GM18502 (cell line): ENCODE data around the gene AP2A2.

ENCODE experiments used
- ATAC-seq: cut with Tn5 transposase; IDR thresholded peaks from one replicate; pipeline ENCODE4 v1.9.1; 2021; ENCODE audit warnings: mild to moderate bottlenecking; ENCODE audit not compliant: unreplicated experiment, poor library complexity

The AP2A2 gene

GRCh38 chr11:925496-926301 lies at the start of gene AP2A2:
Gene AP2A2, plus strand, starts transcription at chr11:925870. Its CDS starts 152 bp downstream, at chr11:926022.
- peak; percentile 73 for ATAC-seq

GRCh38 chr11:876545-876944 lies 49.1 kb upstream of the AP2A2 start:
- ATAC-seq: no peak

- ATAC-seq: no peak
Measured at GRCh38 chr11:877565-877964, 48.1 kb upstream of the AP2A2 start.

- no peak for ATAC-seq
Measured at GRCh38 chr11:880447-880846, 45.2 kb upstream of the AP2A2 start.

GRCh38 chr11:882596-882995 lies 43.1 kb upstream of the AP2A2 start:
- ATAC-seq: no peak

DNA sequence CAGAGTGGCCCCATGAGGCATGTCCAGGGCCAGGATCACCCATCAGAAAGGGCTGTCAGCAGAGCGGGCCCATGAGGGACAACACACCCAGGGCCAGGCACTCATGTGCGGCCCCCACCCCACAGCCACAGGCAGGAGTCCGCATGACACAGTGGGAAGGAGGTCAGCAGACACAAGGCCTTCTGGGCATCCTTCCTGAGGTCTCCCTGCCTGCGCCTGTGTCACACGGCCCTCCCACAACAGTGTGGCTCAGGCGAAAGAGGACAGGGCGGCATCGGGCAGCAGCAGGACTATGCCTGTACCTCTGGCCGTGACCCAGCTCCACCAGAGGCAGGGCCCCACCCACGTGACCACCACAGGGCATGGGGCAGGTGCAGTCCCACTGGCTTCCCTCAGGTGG lies 42.1 kb upstream of the AP2A2 start:
- ATAC-seq: no peak

DNA sequence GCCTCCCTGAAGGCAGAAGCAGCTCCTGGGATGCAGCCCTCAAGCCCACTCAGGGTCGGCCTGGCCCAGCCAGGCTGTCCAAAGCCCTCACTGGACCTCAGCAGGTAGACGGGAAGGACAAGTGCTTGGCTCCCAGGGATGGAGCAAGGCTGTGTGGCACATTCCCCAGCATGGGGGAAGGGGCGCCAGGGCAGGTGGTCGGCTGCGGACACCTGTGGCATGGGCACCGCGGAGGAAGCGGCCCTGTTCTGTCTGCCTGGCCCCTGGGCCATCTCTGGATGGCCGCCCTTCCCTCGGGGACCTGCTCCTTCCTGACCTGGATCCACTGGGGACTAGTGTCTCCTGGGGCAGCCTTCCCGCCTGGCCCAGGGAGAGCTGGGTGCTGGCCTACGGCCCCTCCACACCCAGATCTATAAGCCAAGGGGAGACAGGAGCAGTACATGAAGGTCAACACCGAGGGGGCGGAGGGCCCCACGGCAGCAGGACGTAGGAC lies 41.0 kb upstream of the AP2A2 start:
- no peak for ATAC-seq

- no peak for ATAC-seq
Measured at GRCh38 chr11:886568-886967, 39.1 kb upstream of the AP2A2 start.

DNA sequence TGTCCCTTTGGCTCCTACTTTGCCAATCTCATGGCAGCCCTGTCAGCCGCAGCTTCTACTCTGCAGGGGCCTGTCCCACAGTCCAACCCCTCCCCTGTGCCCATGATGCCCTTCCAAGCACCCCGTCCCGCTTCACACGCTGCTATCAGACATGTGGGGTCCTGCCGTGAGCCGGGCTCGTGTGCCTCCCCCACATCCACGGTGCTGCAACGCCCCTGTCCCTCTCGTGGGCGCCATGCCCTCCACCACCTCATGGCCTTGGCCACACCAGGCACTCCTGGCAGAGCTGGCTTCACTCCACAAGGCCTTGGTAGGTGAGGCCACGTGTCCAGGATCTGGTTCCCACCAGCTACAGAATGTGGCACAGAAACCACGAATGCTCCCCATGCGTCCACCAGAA lies 38.1 kb upstream of the AP2A2 start:
- no peak for ATAC-seq

DNA sequence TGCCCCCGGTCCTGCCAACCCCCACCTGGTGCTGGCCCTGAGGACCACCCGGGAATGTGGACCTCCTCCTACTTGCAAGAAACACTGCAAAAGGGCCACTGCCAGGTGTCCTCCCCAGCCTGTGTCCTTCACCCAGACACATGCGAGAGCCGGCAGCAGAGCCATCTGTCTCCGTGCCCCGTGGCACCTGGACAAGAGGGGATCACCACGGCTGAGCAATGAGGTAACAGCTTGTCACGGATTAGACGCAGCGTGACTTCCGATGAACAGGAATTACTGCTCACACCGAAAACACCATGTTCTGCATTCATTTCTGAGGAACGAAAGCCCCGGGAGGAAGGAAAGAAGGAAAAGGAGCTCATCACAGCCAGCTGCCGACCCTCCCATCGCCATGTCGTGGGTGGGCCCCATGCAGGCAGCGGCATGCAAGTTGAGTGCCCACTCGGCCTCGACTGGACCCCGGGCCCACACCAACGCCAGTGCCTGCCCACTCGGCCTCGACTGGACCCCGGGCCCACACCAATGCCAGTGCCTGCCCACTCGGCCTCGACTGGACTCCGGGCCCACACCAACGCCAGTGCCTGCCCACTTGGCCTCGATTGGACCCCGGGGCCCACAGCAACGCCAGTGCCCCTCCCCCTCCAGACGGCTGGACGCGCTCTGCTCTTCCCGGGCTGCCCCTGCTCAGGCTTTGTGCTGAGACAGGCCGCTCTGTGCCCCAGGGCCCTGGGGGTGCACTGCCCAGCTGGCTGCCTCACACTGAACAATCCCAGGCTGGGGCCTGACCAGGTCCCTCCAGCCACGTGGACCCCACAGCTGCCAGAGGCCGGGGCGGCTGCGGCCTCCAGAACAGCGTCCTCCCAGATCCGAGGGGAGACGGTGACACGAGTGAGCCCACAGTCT lies 37.1 kb upstream of the AP2A2 start:
- no peak for ATAC-seq

DNA sequence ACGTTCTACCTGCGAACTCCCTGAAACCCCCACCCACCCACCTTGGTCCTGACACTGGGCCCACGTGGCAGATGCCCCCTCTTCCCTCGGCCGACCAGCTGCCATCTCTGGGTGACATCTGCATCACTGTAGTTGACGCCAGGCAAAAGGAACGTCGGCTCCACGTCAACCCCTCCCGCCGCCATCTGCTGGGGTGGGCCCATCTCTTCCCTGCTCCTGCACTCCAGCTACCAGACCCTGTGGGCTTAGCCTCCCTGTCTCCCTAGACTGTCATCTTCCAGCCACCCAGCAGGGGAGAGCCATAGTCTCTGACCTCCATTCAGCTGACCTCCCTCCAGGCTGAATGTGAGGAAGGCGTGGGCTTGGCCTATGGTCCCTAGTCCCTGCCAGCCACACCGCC lies 36.4 kb upstream of the AP2A2 start:
- ATAC-seq: no peak

GRCh38 chr11:889687-890475 lies 35.8 kb upstream of the AP2A2 start:
- no peak for ATAC-seq

DNA sequence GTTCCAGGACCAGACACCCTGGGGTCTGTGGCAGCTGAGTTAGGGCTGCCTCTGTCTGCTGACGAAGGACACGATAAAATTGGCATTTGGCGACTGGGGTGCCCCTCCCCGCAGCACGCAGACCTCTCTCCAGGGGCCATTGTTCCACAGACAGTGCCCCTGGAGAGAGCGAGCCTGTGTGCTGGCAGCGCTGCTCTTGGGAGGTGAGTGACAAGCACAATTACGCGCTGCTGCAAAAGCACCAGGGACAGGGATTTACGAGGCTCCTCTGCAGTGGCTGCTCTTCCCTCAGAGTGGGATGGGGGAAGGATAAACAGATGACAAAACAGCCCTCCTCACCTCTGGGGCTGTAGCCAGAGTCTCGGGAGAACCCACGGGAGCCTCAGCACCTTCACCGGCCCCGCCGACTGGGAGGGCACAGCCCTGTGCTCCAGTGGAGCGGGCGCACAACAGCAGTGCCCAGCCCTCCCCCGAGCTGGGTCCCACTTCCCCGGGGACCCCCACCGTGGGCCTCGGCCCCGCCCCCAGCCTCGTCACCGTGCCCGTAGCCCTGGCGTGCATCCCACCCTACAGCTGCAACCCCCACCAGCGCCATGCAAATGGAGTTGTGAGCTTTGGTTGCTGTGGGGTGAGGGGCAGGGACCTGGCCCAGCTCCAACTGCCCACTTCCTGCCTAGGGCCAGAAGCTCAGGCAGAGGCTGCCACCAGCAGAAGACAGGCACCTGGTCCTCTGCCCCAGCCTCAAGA lies 34.7 kb upstream of the AP2A2 start:
- ATAC-seq: no peak

GRCh38 chr11:893008-893654 lies 32.5 kb upstream of the AP2A2 start:
- no peak for ATAC-seq

GRCh38 chr11:894575-895201 lies 31.0 kb upstream of the AP2A2 start:
- ATAC-seq: no peak

DNA sequence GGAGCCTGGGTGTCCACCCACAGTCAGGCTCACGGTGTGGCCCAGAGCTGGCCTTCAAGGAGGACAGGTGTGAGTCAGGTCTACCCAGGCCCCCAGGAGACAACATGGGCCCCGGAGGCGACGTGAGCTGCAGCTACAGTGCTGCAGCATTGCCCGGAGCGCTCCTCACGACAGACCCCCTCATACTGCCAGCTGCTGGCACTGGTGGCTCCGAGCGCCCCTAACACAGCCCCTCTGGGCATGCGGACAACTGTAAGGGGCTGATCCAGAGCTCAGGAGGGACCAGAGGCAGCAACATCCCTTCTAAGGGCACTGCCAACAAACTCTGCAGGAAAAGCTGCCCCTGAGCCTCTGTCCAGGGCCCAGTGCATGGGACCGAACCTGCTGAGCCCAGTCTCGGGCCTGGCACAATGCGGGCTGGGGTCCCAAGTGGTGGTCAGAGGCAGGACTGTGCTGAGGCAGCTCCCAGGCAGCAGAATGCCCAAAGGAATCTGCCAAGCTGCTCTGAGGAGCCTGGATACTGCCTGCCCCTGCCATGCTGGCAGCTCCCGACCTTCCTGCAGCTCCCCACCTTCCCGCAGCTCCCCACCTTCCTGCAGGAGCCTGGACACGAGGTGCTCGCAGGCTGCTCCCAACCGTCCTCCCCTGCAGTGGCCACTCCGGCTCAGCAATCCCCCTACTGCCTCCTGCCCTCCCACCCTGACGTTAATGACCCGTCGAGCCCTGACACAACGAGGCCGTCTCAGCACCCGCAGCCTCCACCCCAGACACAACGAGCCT lies 30.1 kb upstream of the AP2A2 start:
- ATAC-seq: no peak

DNA sequence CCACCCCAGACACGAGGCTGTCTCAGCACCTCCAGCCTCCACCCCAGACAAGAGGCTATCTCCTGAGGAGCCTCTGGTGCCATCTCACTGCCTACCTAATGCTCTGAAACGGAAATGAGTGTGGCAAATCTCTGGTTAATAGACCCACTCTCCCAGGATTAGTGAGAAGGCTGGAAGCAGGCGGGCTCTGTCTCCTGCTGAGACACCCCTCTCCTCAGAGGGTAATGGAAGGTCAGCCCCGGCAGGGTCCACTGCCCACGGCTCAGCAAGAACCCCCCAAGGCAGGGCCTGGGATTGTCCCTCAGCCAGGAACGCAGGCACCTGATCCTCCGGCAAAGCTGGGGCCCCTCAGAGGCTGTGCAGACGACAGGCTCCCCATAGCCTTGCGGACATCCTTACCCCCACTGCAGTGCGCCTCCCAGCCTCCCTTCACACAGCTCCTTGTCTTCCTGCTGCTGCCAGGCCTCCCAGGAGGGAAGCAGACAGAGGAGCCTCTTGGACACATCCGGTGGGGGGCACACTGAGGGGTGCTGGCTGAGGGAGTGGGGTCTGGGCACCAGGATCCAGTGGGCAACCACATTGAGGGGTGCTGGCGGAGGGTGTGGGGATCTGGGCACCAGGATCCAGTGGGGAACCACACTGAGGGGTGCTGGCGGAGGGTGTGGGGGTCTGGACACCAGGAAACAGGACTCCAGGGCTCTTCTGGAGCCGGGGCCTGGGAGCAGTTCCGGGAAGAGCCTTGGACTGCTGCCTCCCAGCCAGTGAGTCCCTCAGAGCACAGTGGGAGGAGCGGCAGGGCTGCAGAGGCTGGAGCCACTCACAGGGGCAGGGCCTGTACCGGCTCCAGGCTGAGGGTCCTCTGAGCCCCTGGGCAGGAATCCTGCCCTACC lies 28.2 kb upstream of the AP2A2 start:
- ATAC-seq: no peak
